Measurements from ENCODE around the gene NPIPB8. TPM values are rescaled to one million over a fixed set of nuclear protein-coding genes. Genes with fewer than 3 reads are reported as not detected.
"Not testable (repeated sequence)": the region's sequence is repeated elsewhere in the genome, so short reads cannot be mapped to it uniquely, and the experiment has no call there.

Gene NPIPB8
- total RNA-seq, 1 donor from 2014 or later, result not detected

- not testable (repeated sequence) for H3K27ac ChIP-seq (ENCODE audit: low read depth, low read length); H3K27me3 ChIP-seq (ENCODE audit: control insufficient read depth in 3 of 3, insufficient read depth in 3 of 3, low read length in 3 of 3); H3K36me3 ChIP-seq (ENCODE audit: control insufficient read depth in 3 of 3, insufficient read depth in 3 of 3, low read length in 3 of 3); H3K9ac ChIP-seq (ENCODE audit: low read depth in 1 of 3, low read length in 3 of 3); H3K9me3 ChIP-seq (ENCODE audit: control insufficient read depth in 3 of 3, low read length in 3 of 3); H3K4me1 ChIP-seq (ENCODE audit: control insufficient read depth in 3 of 3, insufficient read depth in 3 of 3, low read length in 3 of 3); H3K4me3 ChIP-seq (ENCODE audit: low read length in 3 of 3)
Measured at GRCh38 chr16:28693257-28693950, 55.5 kb downstream of the NPIPB8 start.

GRCh38 chr16:28699792-28700191 is 61.9 kb downstream of the NPIPB8 start:
- H3K9me3 ChIP-seq (ENCODE audit: control insufficient read depth in 3 of 3, low read length in 3 of 3); H3K27me3 ChIP-seq (ENCODE audit: control insufficient read depth in 3 of 3, insufficient read depth in 3 of 3, low read length in 3 of 3); H3K4me1 ChIP-seq (ENCODE audit: control insufficient read depth in 3 of 3, insufficient read depth in 3 of 3, low read length in 3 of 3); H3K4me3 ChIP-seq (ENCODE audit: low read length in 3 of 3); H3K9ac ChIP-seq (ENCODE audit: low read depth in 1 of 3, low read length in 3 of 3); H3K36me3 ChIP-seq (ENCODE audit: control insufficient read depth in 3 of 3, insufficient read depth in 3 of 3, low read length in 3 of 3); H3K27ac ChIP-seq (ENCODE audit: low read depth, low read length): not testable (repeated sequence)

- not testable (repeated sequence) for H3K9ac ChIP-seq (ENCODE audit: low read depth in 1 of 3, low read length in 3 of 3); H3K27ac ChIP-seq (ENCODE audit: low read depth, low read length); H3K4me3 ChIP-seq (ENCODE audit: low read length in 3 of 3); H3K9me3 ChIP-seq (ENCODE audit: control insufficient read depth in 3 of 3, low read length in 3 of 3); H3K36me3 ChIP-seq (ENCODE audit: control insufficient read depth in 3 of 3, insufficient read depth in 3 of 3, low read length in 3 of 3); H3K4me1 ChIP-seq (ENCODE audit: control insufficient read depth in 3 of 3, insufficient read depth in 3 of 3, low read length in 3 of 3); H3K27me3 ChIP-seq (ENCODE audit: control insufficient read depth in 3 of 3, insufficient read depth in 3 of 3, low read length in 3 of 3)
Measured at GRCh38 chr16:28700349-28700748, 62.5 kb downstream of the NPIPB8 start.

GRCh38 chr16:28701384-28701783 is 63.5 kb downstream of the NPIPB8 start:
- not testable (repeated sequence) for H3K27ac ChIP-seq (ENCODE audit: low read depth, low read length); H3K4me1 ChIP-seq (ENCODE audit: control insufficient read depth in 3 of 3, insufficient read depth in 3 of 3, low read length in 3 of 3); H3K9me3 ChIP-seq (ENCODE audit: control insufficient read depth in 3 of 3, low read length in 3 of 3); H3K4me3 ChIP-seq (ENCODE audit: low read length in 3 of 3); H3K27me3 ChIP-seq (ENCODE audit: control insufficient read depth in 3 of 3, insufficient read depth in 3 of 3, low read length in 3 of 3); H3K36me3 ChIP-seq (ENCODE audit: control insufficient read depth in 3 of 3, insufficient read depth in 3 of 3, low read length in 3 of 3); H3K9ac ChIP-seq (ENCODE audit: low read depth in 1 of 3, low read length in 3 of 3)

GRCh38 chr16:28704246-28704645 is 66.4 kb downstream of the NPIPB8 start:
- not testable (repeated sequence) for H3K9ac ChIP-seq (ENCODE audit: low read depth in 1 of 3, low read length in 3 of 3); H3K4me1 ChIP-seq (ENCODE audit: control insufficient read depth in 3 of 3, insufficient read depth in 3 of 3, low read length in 3 of 3)

More at GRCh38 chr16:28704246-28704645, 66.4 kb downstream of the NPIPB8 start:
- not testable (repeated sequence) for H3K4me3 ChIP-seq (ENCODE audit: low read length in 3 of 3); H3K27me3 ChIP-seq (ENCODE audit: control insufficient read depth in 3 of 3, insufficient read depth in 3 of 3, low read length in 3 of 3); H3K36me3 ChIP-seq (ENCODE audit: control insufficient read depth in 3 of 3, insufficient read depth in 3 of 3, low read length in 3 of 3); H3K27ac ChIP-seq (ENCODE audit: low read depth, low read length); H3K9me3 ChIP-seq (ENCODE audit: control insufficient read depth in 3 of 3, low read length in 3 of 3)

Other genes starting within 250 kb of the NPIPB8 start
- 150 TPM for gene EIF3CL, start 234.2 kb upstream of the NPIPB8 start, total RNA-seq
- gene NPIPB7, start 165.7 kb upstream of the NPIPB8 start, total RNA-seq, result not detected
- gene CLN3, start 146.0 kb upstream of the NPIPB8 start, total RNA-seq, result 10.4 TPM
- under 0.01 TPM for gene APOBR, start 143.4 kb upstream of the NPIPB8 start, total RNA-seq
- gene IL27, start 131.2 kb upstream of the NPIPB8 start, total RNA-seq, result 0.52 TPM
- gene NUPR1, start 99.1 kb upstream of the NPIPB8 start, total RNA-seq, result 3.7 TPM
- 19.8 TPM for gene SGF29, start 84.1 kb upstream of the NPIPB8 start, total RNA-seq
- gene SULT1A2, start 41.0 kb upstream of the NPIPB8 start, total RNA-seq, result 0.52 TPM
- gene SULT1A1, start 28.0 kb upstream of the NPIPB8 start, total RNA-seq, result 2.6 TPM
- 197 TPM for gene EIF3C, start 73.4 kb downstream of the NPIPB8 start, total RNA-seq
- gene NPIPB9, start 113.7 kb downstream of the NPIPB8 start, total RNA-seq, result 4.2 TPM
- 9.9 TPM for gene ATXN2L, start 184.9 kb downstream of the NPIPB8 start, total RNA-seq
- 67.8 TPM for gene TUFM, start 208.3 kb downstream of the NPIPB8 start, total RNA-seq
- 6.8 TPM for gene SH2B1, start 225.8 kb downstream of the NPIPB8 start, total RNA-seq
- gene ATP2A1, start 240.4 kb downstream of the NPIPB8 start, total RNA-seq, result 502 TPM

All from skeletal muscle tissue (tissue), 4 donors.